Islet of Langerhans (tissue), 1 donor: ENCODE data around the gene DACH1.
"Not testable (repeated sequence)": the region's sequence is repeated elsewhere in the genome, so short reads cannot be mapped to it uniquely, and the experiment has no call there.

Source experiments
- FAIRE-seq: peaks from one replicate; lab custom pipeline; 2011; peaks lifted over from hg19 to GRCh38; lab: Jason Lieb, UNC

Gene DACH1

DNA sequence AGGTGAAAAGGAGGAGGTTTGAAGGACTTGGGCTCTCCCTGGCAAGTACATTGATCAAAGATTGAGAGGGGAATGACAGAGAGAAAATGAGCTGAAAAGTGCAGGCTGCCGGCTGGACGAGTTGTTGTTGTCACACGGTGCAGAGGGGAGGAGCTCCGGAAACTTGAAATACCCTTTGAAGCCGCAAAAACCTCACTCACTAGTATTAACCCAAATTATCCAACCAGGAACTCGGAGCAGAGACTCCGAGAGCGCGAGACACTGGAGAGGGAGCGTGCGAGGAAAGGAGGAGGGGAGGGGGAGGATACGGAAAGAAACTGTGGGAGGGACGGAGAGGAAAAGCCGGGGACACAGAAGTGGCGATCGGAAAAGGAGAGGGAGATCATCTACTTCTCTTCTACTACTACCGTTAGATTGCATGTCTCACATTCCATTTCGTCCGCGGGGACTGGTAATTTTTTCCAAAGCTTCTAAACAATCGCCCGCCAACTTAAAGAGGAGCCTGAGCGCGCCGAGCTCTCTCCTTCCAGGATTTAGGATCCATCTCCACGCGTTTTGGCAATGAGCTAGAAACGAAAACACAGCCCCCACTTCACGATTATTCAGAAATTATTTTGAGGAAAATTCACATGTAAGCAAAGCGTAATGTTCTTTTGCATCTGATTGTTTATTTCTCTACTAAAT, at the start of gene DACH1:
DACH1 (minus strand) TSS at position 74 of the 684 bp plus-strand sequence.
- peak; percentile 97 for FAIRE-seq

- FAIRE-seq = no peak
Observed at GRCh38 chr13:71913717-71914116, 46.7 kb upstream of the DACH1 start.

GRCh38 chr13:71912524-71912923, 45.5 kb upstream of the DACH1 start:
- FAIRE-seq = peak; percentile 47

- no peak for FAIRE-seq
Observed at GRCh38 chr13:71906448-71906847, 39.4 kb upstream of the DACH1 start.

DNA sequence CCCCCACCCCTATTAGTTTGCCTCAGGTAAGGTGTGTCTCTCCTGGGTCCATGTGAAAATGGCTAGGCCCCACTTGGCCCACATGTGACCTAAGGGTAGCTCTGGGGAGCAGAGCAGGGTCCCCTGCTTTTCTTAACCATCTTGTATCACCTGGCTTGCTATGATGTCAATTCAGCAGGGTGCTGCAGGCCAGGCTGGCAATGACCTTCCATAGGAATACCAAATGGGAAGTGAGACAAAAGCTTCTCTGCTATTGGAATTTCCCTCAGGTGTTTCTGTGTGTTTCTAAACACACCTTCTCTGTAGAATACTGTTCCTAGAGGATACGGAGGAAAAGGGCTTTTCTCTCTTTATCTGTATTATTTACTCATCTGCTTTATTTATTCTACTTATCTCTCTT, 35.7 kb upstream of the DACH1 start:
- FAIRE-seq = no peak

- not testable (repeated sequence) for FAIRE-seq
Observed at GRCh38 chr13:71893506-71893905, 26.5 kb upstream of the DACH1 start.

DNA sequence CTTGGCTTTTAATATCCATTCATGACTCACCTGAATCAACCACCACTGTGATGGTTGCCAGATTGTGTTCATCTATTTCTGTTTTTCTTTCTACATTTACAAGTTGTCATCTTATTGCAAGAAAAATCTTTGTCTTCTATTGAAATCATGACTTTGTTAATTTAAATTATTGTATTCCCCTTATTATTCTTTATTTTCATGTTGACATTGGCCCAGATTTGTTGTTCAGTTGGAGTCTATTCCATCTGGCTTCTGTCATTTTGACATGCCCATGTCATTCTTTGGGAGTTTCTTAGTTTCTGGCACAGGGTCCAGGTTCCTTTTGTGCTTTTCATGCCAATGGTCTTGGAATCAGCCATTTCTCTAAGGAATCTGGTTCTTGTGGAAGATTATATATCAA, 19.9 kb upstream of the DACH1 start:
- no peak for FAIRE-seq

- FAIRE-seq = no peak
Observed at GRCh38 chr13:71882120-71882519, 15.1 kb upstream of the DACH1 start.

DNA sequence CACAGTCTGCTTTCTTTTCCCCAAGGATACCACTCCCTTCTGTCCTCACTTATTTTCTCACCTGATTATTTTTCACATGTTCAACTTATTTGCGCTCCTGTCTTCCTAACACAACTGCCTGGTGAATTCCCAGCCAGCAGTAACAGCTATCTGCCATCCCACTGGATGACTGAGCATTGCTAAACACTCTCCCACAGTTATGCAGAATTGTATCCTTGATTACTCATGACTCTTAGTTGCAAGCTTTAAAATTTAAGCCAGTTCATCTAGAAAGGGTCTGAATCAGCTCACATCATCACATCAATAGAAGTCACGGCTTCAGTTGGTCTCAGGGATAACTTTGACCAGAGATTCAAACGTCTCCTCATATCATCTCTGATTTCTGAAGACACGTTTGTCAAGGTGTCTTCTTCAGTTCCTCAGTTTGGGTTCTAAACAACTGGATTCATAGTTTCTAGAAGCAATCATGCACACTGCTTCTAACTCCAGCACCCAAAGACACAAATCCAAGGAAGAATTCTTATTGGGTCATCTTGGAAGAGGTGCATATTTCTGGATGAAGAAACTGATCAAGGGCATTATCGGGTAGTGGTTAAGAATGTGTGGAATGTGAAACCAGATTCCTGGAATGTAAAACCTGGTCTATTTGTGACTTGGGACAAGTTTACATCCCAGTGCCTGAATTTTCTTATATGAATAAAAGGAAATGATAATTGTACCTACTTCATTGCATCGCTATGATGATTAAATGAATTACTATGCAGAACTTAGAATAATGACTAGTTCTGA, 13.9 kb upstream of the DACH1 start:
- no peak for FAIRE-seq

GRCh38 chr13:71879808-71880344, 12.9 kb upstream of the DACH1 start:
- no peak for FAIRE-seq

DNA sequence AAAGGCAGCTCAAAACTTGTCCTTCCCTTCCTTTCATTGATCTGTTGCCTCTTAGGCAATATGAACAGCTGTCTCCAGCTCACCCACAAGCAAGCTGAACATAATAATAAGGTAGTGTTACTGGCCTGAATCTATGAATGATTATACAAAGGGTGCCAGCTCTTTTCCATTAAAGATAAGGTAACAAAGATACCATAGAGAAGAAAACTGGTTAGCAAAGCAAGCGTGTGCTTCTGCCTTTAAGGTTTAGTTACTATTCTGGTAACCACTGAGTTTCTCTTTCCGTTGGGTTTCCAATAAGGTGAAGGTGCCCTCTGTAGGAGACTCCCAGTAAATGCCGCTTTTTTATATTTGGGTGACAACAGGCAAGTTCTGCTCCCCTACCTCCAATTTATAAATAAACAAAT, 12.1 kb upstream of the DACH1 start:
- no peak for FAIRE-seq

DNA sequence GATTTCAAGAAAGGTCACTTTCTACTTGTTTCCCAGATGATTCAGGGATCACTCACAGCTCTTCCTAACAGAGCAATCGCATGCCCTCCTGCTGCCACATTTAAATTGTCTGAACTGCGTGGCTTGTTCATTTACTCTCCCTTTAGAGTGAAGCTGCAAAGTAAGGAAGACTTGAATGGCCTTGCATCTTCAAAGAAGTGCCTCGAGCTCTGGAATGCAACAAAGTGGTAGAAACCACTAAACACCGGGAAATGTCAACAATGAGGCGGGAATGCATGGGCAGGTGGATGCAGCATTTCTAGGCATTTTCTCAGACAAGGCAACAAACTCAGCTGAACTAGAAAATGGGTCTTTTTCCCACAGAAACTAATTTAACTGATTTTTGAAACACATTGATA, 10.3 kb upstream of the DACH1 start:
- no peak for FAIRE-seq

- FAIRE-seq = no peak
Observed at GRCh38 chr13:71876648-71877255, 9.7 kb upstream of the DACH1 start.

DNA sequence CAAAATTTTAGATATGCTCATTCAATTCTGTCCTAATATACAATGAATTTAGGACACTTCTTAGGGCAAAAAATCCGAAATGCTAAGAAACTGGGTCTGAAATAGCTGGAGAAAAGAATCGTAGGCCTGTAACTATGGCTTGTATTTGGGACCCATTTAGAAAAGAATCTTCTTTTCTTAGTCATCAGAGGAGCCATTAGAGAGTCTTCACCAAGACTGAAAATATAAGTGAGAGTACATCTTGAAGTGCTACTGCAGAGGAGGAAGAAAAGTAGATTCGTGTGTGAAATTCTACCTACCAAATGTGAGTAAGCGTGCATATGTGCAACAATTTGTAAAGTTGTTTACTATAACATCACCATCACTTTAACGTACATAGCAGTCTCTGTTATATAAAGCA, 8.8 kb upstream of the DACH1 start:
- no peak for FAIRE-seq

DNA sequence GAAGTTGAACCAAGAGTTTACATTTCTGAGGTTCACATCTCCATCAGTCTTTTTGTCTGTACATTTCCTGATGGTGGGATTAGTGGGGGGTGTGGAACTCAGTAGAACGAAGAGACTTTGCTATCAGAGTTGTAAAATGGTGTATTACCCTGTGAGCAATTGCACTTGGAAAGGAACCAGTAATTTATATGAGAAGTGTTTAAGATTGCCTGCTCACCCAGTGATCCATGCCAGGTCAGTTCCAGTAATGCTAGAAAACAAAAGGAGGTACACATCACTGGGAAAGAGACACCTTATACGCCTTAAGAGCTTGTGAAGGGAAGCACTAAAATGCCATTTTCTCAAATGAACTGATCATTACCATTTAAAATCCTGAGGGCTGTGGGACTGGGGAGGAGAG, 7.5 kb upstream of the DACH1 start:
- FAIRE-seq = no peak

DNA sequence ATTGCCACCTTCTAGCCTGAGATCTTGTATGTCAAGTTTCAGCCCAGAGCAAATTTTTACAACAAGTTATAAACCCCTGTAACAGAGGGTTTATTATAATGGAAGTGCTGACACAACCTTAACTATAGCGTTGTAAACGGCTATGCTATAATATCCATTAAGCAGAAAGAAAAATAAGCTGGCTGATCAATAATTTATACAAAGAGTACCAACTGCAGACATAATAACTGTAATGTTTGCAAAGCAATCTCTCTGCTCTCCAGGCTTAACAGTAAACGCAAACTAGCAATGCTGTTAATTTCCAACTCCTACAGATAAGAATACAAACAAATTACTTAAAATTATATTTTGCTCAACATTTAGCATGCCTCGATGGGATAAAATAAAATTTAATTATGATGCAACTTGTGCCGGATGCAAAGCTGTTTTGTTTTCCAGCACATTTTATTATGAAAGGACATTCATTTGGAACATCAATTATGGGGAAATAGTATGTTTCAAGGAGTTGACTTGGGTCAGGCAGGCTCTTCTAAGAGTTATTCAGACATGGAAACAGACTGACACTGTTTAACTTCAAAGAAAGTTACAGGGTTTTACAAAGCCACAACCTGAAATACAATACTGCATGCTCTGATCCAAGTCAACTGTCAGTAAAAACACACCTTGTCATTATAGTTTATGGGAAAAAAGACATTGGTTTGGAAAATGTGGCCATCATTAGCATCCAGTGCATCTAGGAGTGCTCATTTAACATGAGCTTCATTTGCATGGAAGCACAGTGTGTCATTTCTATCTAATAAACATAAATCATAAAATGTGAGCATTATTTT, 6.6 kb upstream of the DACH1 start:
- no peak for FAIRE-seq

GRCh38 chr13:71871844-71872243, 4.8 kb upstream of the DACH1 start:
- no peak for FAIRE-seq

GRCh38 chr13:71871176-71871754, 4.3 kb upstream of the DACH1 start:
- FAIRE-seq = peak; percentile 36

DNA sequence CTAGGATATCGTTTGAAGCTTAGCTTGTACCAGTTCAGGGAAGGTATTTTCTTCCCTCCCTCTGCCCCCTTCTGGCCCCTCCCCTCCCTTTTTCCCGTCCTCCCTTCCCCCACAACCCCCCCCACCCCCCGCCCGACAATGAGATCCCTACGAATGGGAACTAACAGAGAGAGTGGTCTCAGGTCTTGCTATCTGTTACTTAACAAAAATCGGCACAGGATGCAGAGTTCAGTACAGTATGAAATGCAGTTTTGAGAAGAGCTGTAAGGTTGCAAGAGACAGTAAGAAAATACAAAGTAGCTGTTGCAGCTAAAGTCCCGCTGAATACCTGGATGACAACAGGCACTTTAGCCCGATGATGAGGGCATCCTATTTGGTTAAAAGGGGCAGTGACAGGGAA, 3.1 kb upstream of the DACH1 start:
- no peak for FAIRE-seq

GRCh38 chr13:71869274-71869673, 2.3 kb upstream of the DACH1 start:
- FAIRE-seq = no peak

- no peak for FAIRE-seq
Observed at GRCh38 chr13:71866335-71867130, 471 bp downstream of the DACH1 start.
